GM18867 (cell line): ENCODE measurements around the gene COQ9.
"Not testable (repeated sequence)": the region's sequence is repeated elsewhere in the genome, so short reads cannot be mapped to it uniquely, and the experiment has no call there.

ENCODE experiments used
- ATAC-seq: cut with Tn5 transposase; IDR thresholded peaks from one replicate; pipeline ENCODE4 v1.9.1; 2021; ENCODE audit warnings: mild to moderate bottlenecking, moderate library complexity; ENCODE audit not compliant: unreplicated experiment

The COQ9 gene

DNA sequence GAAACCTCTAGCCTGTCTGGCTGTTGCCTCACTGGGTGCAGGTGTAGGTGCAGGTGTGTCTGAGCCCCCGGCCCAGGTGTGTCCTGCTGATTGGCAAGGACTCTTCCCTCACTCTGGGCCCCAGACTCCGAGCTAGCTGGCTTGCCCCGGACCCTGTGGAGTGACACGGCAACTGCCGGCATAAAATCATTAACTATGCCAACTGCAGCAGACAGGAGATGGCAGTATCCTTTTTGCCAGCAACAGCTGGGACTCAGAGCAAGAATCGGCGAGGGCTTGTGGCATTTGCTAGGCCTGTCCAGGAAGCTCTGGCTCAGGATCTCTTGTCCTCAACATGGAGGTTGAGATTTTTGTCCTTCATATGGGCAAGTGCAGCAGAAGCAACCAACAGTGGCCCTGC, 20.9 kb upstream of the COQ9 start:
- ATAC-seq: no peak

DNA sequence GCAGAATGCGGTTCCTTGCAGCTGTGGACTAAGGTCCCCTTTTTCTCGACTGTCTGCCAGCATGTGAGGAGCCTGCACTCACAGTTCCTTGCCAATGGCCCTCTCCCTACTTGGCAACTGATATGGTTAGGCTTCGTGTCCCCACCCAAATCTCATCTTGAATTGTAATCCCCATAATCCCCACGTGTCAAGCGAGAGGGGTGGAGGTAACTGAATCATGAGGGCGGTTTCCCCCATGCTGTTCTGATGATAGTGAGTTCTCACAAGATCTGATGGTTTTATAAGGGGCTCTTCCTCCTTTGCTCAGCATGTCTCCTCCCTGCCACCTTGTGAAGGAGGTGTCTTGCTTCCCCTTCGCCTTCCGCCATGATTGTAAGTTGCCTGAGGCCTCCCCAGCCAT, 20.0 kb upstream of the COQ9 start:
- no peak for ATAC-seq

DNA sequence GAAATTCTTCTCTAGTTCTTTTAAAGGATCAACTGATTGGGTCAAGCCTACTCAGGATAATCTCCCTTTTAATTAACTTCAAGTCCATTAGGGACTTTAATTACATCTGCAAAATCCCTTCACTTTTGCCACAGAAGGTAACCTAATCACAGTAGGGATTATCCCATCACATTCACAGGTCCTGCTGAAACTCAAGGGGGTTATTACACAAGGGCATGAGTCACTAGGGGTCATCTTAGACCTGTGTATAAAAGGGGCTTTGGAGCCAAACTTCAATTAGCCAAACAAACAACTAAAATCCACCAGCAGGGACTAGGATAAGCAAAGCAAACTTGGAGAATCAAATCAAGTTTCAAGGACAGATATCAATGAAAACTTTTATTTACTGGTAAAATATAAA, 19.5 kb upstream of the COQ9 start:
- no peak for ATAC-seq

DNA sequence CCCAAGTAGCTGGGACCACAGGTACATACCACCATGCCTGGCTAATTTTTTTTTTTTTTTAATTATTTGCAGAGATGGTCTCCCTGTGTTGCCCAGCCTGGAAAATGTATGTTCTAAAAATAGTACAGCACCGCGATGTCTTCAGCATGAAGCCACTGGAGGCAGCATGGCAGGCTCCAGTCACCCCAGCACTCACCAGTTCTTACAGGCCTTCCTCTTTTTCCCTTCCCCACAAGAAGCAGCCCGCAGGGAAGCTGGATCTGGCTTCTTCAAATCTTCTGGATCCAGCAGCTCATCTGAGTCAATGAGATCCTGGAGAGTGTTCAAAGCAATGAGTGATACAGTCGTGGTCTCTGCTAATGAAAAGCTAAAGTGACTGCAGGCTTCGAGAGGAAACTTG, 16.3 kb upstream of the COQ9 start:
- no peak for ATAC-seq

DNA sequence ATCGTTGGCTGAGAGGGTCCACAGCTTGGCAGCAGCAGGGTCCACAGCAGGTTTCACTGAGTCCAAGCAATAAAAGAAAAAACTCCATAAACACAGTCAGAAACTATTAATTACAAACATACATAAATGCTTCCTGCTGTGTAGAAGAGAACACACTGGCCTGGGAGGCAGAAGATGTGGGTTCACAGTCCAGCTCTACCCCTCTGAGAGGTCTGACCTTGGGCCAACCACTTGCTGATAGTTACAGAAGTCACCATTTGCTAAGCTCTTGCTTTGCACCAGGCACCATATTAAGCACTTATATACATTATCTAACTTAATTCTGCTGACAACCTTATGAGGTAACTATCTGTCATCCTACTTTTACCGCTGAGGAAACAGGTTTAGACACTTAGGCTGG, 14.8 kb upstream of the COQ9 start:
- no peak for ATAC-seq

DNA sequence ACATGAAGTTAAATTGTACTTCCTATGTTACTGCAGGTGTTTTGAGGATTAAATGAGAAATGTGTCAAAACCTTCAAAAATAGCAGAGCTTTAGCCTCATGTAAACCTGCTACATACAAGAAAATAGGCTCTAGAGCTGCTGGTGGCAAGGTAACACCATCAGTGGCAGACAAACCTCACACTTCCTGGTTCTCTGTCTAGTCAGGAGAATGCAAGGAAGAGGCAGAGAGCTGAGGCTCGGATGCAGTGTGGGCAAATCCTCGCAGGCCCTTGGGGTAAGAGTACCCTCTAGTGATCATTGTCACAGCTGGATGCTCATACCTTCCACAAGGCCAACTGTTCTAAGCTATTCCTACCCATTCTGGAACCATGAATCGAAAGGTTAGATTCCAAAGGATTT, 14.3 kb upstream of the COQ9 start:
- ATAC-seq: no peak

DNA sequence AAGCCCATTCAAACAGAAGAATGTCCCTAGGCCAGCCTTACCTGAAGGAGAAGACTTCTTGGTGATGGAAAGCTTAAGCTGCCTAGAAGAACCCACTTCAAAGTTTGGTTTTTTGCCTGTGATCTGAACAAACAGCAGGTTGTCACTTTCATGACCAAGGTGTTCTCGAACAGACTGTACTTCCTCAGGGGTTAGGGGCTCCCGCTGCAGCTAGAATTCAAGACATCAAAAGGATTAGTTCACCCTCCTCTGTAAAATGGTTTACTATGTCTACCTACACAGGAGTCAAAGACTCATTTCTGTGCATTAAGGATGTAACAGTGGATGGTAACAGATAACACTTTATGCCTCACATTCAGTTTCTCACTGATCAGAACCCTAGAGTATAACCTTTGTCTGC, 13.3 kb upstream of the COQ9 start:
- ATAC-seq: no peak

DNA sequence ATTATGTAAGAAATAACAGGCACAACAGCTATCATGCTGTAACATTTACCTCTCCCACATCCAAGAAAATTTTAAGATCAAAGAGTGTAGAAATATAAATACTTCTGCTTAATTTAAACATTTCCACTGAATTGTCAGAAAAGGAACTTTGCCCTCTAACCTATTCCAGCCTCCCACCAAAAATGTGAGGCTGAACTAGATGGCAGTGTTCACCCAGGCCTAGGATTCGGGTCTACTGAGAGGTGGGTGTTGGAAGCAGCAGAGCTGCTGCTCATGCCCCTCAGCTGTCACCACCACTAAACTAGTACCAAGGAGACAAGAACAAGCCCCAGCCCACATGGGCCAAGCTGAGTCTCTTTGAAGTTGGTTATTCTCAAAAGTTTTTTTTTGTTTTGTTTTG, 11.4 kb upstream of the COQ9 start:
- no peak for ATAC-seq

DNA sequence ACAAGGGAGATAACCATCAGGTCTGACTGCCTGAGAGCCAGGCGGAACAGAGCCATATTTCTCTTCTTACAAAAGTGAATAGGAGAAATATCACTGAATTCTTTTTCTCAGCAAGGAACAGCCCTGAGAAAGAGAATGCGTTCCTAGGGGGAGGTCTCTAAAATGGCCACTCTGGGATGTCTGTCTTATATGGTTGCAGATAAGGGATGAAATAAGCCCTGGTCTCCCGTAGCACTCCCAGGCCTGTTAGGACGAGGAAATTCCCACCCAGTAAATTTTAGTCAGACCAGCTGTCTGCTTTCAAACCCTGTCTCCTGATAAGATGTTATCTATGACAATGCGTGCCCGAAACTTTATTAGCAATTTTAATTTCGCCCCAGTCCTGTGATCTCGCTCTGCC, 7.3 kb upstream of the COQ9 start:
- ATAC-seq: not testable (repeated sequence)

DNA sequence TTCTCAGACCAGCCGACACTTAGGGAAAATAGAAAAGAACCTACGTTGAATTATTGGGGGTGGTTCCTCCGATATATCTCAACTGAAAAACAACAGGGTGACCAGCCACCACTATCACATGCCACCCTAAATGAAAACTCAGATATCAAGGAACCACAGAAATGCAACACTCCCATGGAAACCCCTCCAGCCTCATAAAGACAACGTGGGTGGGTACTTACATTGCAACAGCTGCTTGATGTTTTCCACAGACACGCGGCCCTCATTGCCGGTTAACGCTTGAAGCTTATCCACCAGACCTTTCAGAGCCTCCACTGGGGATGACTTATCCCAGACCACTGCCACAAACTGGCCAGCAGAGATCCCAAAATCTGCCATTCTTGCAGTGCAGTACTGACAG, 6.7 kb upstream of the COQ9 start:
- ATAC-seq: not testable (repeated sequence)

DNA sequence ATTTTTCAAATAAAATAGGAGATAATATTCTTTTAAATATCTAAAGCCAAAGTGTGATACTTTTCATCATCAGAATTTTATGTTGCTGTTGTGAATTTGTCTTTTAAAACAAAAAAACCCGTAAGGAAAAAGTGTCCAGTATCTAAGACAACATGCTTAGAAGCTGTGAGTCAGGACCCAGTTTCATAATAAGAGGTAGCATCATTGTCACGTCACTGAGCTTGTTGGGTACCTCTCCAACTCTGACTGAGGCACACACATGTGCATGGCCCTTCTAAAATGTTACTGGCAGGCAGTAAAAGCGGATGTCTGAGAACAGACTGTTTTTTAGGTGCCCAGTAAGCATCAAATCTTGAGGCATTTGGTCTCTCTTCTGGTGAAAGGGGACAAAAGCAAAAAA, 2.6 kb upstream of the COQ9 start:
- ATAC-seq: no peak

DNA sequence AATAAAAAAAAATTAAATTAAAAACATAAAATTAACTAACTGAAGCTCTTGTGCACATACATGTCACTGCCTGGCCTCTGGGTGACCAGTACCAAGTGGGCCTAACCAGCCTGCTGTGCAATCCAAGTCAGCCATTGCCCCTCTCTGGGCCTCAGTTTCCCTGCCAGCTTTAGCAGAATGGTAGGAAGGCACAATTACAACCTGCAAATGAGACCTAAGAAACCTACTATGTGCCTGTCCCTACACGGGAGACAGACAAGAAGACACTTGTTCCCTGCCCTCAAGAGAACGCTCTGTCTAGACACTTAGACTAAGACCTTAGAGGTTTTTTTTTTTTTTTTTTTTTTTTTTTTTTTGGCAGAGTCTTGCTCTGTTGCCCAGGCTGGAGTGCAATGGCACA, 1.8 kb upstream of the COQ9 start:
- ATAC-seq: no peak

DNA sequence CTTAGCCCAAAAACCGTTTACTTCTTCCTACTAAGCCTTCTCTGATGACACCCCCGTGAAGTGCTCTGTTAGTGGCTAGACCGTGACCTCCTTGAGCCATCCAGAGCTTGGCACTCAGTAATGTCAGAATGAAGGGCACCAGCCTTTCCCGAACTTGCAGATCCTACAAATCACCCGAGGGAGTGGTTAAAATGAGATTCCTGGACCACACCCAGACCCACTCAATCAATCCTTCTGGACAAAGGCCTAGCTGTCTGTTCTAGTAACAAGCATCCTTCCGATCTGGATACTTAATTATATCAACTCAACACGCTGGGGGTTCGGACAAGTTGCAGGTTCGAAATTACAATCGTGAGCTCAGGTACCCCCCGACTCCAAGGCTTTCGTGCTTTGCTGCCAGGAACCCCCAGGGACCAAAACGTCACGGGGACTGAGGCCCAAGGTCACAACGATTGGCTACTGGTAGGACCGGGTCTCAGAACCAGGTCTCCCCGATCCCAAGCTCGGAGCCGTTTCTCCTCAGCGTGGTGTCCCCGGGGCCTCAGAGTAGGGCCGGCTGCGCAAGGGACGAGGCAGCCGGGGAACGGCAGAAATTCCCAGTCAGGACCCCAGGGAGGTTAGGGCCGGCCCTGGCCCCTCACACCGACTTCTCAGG, 621 bp upstream of the COQ9 start:
- ATAC-seq: peak; percentile 40

DNA sequence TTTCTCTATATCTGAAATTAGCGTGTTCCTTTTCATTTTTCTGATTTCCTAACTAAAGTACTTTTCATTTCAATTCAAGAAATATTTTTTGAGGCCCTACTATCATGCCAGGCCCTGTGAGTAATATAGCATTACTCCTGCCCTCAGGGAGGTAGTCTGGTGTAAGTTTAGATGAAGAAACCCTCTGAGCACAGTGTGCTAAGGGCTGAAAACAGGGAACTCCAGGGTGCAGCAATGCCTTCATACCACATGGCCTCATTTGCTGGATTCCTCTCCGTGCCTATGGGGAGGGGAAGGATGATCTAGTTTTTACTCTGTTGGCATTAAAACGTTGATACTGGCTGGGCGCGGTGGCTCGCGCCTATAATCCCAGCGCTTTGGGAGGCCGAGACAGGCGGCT, 4.7 kb downstream of the COQ9 start:
- no peak for ATAC-seq

DNA sequence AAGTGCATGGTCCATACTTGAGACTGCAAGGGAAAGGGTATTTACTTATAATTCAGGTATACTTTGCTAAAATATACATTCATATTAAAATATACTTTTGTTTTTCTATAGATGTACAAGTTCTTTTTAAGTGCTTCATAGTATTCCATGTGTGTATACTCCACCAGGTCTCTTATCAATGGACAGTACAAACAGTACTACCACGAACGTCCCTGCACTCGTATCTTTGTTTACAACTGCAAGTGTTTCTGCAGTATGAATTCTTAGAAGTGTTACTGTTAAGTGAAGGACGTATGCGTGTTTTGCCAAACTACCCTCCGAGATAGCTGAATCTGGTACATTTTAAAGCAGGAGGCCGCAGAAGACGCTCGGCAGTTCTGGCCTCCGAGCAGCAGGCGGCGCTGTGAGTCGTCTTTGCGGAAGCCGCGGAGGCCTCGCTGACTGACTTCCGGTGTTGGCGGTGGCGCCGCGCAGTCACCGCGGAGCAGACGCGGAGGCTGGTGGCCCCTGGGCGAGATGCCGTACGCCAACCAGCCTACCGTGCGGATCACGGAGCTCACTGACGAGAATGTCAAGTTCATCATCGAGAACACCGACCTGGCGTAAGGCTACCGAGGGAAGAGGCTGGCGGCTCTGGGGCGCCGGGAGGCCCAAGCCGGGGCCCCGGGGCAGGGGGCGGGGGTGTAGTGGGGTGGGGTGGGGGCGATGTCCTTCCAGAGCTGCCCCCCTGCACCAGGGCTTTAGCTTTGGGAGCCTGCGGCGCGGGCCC, 15.1 kb downstream of the COQ9 start, which contains the start of gene POLR2C:
Gene POLR2C (plus strand): TSS at position 471 of the 769 bp plus-strand sequence. CDS start 46 bp downstream, at position 517.
- peak; percentile 94 for ATAC-seq

DNA sequence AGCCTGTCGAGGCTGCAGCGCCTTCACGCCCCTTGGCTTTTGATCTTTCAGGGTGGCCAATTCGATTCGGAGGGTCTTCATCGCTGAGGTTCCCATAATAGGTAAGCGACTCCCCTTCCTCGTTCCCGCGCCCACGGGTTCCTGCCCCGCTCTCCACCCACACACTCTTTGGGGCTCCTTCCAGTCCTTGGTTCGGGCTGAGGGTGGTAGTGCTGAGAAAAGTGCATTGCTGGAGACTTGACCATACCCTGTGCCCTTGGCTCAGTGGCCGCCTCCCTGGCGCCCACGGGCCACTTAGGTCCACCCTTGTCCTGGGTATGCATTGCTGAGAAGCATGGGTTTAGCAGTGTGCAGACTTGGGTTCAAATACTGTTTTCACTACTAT, 15.7 kb downstream of the COQ9 start:
- no peak for ATAC-seq

DNA sequence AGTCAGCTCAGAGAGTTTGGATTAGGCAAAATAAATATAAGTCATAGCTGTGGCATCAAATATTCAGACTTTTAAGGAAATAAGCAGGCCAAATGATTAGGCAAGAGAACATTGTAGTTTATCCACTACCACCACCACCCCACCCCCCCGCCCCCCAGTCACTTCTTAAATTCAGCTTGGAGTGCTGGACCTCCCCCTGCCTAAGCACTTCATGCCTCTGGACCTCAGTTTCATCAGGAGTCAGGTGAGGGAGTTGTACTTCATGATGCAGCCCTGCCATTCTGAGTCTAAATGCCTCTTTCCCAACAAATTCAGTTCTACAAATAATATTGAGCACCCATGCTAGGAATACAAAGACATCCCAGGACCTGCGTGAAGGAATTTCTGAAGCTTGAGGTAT, 17.2 kb downstream of the COQ9 start:
- no peak for ATAC-seq

DNA sequence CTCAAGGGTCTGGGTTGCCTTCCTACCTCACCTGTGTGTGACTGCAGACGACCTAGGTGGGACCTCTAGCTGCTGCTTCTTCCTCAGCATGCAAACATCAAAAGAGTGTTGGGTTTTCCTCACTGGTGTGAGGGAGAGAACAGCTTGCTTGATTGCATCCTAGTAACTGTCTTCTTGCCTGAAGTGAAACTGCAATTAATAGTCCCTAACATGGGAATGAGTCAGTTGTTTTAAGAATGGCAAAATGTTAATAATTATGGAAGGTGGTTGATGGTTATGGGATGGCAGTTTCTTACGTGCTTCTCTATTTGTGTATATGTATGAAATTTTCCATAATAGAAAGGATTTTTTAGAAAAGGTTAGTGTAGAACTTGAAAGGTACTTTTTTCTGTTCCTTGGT, 21.1 kb downstream of the COQ9 start:
- no peak for ATAC-seq

DNA sequence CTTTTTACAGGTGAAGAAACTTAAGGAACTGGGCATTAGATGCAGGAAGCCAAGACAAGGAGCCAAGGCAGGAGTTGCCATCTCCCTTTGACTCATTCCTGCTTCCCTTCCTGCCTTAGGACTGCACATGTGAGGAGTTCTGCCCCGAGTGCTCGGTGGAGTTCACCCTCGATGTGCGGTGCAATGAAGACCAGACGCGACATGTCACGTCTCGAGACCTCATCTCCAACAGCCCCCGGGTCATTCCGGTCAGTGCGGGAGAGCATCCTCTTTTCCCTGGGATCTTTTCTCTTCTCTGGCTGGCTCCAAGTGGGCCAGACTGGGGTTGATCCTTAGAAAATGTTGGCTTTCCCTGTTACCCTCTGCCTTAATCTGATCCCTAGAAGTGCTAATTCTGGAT, 21.8 kb downstream of the COQ9 start:
- ATAC-seq: no peak

DNA sequence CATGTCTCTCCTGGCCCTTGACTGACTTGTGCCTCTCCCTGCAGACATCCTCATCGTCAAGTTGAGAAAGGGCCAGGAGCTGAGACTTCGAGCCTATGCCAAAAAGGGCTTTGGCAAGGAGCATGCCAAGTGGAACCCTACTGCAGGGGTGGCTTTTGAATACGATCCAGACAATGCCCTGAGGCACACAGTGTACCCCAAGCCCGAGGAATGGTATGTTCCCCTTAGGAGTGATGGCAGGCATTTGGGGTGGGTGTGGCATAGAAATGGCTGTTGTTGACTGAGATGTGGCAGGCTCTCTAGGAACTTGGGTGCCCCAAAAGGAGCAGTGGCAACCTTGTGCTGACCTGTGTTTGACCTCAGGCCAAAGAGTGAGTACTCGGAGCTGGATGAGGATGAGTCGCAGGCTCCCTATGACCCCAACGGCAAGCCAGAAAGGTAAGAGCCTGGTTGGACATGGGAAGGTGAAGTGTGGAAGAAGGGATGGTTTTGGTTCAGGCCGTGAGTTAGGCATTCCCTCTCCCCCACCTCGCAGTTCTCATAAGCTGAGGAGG, 22.7 kb downstream of the COQ9 start:
- no peak for ATAC-seq

DNA sequence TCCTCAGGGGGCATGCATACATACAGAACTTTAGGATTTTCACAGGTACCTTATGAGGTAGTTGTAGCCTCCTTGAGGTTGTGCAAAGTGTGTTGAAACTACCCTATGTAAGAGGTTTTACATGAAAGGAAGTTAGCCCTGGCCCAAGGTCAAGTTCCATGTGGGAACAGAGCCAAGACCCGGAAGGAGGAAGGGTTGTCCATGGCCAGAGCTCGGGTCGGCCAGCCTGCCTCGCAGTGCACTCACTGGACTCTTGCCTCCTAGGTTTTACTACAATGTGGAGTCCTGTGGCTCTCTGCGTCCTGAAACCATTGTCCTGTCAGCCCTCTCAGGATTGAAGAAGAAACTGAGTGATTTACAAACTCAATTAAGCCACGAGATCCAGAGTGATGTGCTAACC, 23.4 kb downstream of the COQ9 start:
- no peak for ATAC-seq

DNA sequence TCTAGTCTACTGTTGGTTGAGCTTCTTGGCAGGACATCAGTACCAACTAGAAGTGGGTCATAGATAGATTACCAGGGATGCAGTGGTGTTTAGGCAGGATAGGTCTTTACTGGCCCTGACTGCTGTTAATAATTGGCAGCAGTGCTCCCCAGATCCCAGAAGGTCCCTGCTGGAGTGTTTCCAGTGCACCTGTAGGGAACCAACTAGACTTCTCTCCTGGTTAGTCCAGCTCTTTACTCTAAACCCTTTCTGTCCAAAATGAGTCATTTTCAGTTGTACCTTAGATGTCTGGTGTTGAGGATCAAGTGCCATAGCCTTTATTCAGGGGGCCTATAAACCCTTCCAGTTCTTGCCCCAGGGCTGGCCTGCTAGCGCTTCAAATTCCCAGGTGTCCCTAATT, 23.9 kb downstream of the COQ9 start:
- no peak for ATAC-seq
